Epithelial cell of esophagus (primary cell): ENCODE measurements around the gene AOPEP.
A peak's percentile ranks its signal among the peaks of the same experiment; 100 is the strongest.

Experiments
- DNase-seq: peaks from one replicate; pipeline ENCODE4 v3.0.0; 2010; ENCODE audit warnings: low read depth
- H3K4me3 ChIP-seq: 2 replicates; pipeline ENCODE4 v1.5.1; 2011; ENCODE audit warnings: mild to moderate bottlenecking, low read length, control low read depth
- TF ChIP-seq, protein P1 (sequence below): IDR thresholded peaks from 2 replicates; pipeline ENCODE4 v1.5.1; 2011; ENCODE audit warnings: low read depth, mild to moderate bottlenecking, low read length, control low read depth, inconsistent platforms; ENCODE audit not compliant: insufficient read depth; ENCODE audit errors: missing control alignments

The AOPEP gene

DNA sequence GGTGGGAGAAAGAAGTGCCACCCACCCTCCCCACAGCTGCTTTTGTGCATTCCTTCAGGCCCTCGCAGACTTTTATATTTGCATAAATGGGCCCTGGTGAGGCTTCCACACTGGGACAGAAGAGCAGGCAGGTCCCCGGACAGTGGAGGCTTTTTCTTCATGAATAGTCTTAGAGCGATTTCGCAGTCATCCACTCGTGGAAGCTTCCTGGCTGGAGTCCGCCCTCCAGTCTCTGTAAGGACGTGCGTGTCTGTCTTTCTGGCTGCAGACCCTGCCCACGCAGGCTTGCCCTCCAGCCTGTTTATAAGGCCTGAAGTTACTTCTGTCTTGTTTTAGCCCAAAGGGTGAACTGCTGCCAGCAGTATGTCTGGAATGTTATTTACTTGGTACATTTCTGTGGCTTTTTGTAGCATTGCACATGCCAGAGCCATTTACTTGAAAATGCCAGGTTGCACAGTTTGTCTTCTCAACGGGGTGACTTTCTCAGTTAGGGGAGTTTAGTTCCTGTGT is 195.7 kb downstream of the AOPEP start:
- H3K4me3 ChIP-seq = no peak overlapping the region
- peak; percentile 75 for DNase-seq
- TF ChIP-seq, protein P1, sequence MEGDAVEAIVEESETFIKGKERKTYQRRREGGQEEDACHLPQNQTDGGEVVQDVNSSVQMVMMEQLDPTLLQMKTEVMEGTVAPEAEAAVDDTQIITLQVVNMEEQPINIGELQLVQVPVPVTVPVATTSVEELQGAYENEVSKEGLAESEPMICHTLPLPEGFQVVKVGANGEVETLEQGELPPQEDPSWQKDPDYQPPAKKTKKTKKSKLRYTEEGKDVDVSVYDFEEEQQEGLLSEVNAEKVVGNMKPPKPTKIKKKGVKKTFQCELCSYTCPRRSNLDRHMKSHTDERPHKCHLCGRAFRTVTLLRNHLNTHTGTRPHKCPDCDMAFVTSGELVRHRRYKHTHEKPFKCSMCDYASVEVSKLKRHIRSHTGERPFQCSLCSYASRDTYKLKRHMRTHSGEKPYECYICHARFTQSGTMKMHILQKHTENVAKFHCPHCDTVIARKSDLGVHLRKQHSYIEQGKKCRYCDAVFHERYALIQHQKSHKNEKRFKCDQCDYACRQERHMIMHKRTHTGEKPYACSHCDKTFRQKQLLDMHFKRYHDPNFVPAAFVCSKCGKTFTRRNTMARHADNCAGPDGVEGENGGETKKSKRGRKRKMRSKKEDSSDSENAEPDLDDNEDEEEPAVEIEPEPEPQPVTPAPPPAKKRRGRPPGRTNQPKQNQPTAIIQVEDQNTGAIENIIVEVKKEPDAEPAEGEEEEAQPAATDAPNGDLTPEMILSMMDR = no peak

GRCh38 chr9:94922691-94923107 is 196.2 kb downstream of the AOPEP start:
- TF ChIP-seq, protein P1 = no peak
- DNase-seq = peak; percentile 75
- no peak overlapping the region for H3K4me3 ChIP-seq

DNA sequence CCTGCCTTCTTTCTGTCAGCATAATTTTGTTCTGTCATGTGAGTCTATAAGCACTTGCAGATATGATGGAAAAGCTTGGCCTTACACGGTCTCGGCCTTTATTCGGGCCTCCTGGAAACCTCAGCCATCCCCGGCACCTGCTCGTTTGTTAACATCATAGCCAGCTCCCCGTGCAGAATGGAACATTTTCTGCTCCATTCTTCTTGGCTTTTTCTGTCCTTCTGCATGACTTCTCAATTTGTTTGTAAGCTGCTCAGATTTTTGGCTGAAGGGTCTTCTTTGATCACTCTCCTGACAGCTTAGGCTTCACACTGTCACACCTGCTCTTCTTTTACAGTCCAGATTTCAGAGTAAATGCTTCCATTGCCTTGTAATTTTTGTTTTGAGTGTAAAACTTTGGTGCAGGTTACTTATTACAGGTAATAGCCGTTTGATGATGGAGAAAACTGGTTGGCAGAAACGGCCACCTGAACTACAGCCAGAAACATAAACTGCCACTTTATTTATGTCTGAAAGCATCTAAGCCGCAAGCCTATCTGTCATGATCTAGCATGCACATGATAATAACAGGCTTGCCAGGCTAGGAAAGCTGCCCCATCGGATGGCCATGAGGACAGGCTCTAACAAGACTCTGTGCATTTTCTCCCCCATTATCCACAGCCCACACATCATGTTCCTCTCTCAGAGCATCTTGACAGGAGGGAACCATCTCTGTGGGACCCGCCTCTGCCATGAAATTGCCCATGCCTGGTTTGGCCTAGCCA is 197.0 kb downstream of the AOPEP start:
- no peak overlapping the region for H3K4me3 ChIP-seq
- no peak for DNase-seq
- TF ChIP-seq, protein P1 = no peak

GRCh38 chr9:94925751-94926430 is 199.4 kb downstream of the AOPEP start:
- TF ChIP-seq, protein P1 = no peak
- peak; percentile 79 for DNase-seq
- no peak overlapping the region for H3K4me3 ChIP-seq

GRCh38 chr9:94926431-94926800 is 199.9 kb downstream of the AOPEP start:
- TF ChIP-seq, protein P1 = no peak
- DNase-seq = no peak

GRCh38 chr9:94927048-94927761 is 200.7 kb downstream of the AOPEP start:
- H3K4me3 ChIP-seq = no peak overlapping the region
- TF ChIP-seq, protein P1 = no peak
- DNase-seq = no peak

More at GRCh38 chr9:94926431-94926800, 199.9 kb downstream of the AOPEP start:
- no peak overlapping the region for H3K4me3 ChIP-seq
